Astrocyte (in vitro differentiated cells and primary cell): ENCODE measurements around the gene STAC2. TPM values are rescaled to one million over a fixed set of nuclear protein-coding genes. Genes with fewer than 3 reads are reported as not detected.

Experiments
- DNase-seq: peaks from one replicate; pipeline ENCODE4 v3.0.0-alpha.2; 2010; ENCODE audit warnings: low read depth
- FAIRE-seq: peaks from 2 replicates; lab custom pipeline; 2011; peaks lifted over from hg19 to GRCh38; lab: Jason Lieb, UNC
- H2AFZ ChIP-seq: 2 replicates; pipeline ENCODE4 v1.6.0; 2012; ENCODE audit warnings: low read depth, low read length, inconsistent platforms
- H3K27ac ChIP-seq: 2 replicates; pipeline ENCODE4 v1.5.1; 2011; ENCODE audit warnings: low read depth, low read length, inconsistent platforms
- H3K27me3 ChIP-seq: 2 replicates; pipeline ENCODE4 v1.6.0; 2011; ENCODE audit warnings: low read length, inconsistent platforms; ENCODE audit not compliant: insufficient read depth
- H3K36me3 ChIP-seq: 2 replicates; pipeline ENCODE4 v1.5.1; 2011; ENCODE audit warnings: low read length, inconsistent platforms; ENCODE audit not compliant: insufficient read depth
- H3K4me1 ChIP-seq: 2 replicates; pipeline ENCODE4 v1.5.1; 2011; ENCODE audit warnings: low read length, inconsistent platforms; ENCODE audit not compliant: insufficient read depth
- H3K4me2 ChIP-seq: 2 replicates; pipeline ENCODE4 v1.6.0; 2012; ENCODE audit warnings: low read length, inconsistent platforms
- H3K4me3 ChIP-seq: 2 replicates; pipeline ENCODE4 v1.5.1; 2011; ENCODE audit warnings: low read depth, mild to moderate bottlenecking, low read length, inconsistent platforms; ENCODE audit not compliant: insufficient read depth
- H3K79me2 ChIP-seq: 2 replicates; pipeline ENCODE4 v1.6.0; 2012; ENCODE audit warnings: mild to moderate bottlenecking, low read length, inconsistent platforms; ENCODE audit not compliant: insufficient read depth
- H3K9ac ChIP-seq: 2 replicates; pipeline ENCODE4 v1.6.0; 2012; ENCODE audit warnings: mild to moderate bottlenecking, low read length, inconsistent platforms
- H3K9me3 ChIP-seq: 2 replicates; pipeline ENCODE4 v1.5.1; 2012; ENCODE audit warnings: low read depth, mild to moderate bottlenecking, low read length, inconsistent platforms; ENCODE audit not compliant: insufficient read depth
- H4K20me1 ChIP-seq: 2 replicates; pipeline ENCODE4 v1.6.0; 2012; ENCODE audit warnings: low read length, inconsistent platforms; ENCODE audit not compliant: insufficient read depth
- H3K27ac Mint-ChIP-seq: one replicate; pipeline ENCODE4 v1.8.0; 2021; ENCODE audit warnings: mild to moderate bottlenecking, mixed read lengths; ENCODE audit not compliant: unreplicated experiment
- H3K27me3 Mint-ChIP-seq: one replicate; pipeline ENCODE4 v1.8.0; 2021; ENCODE audit warnings: low read depth, mixed read lengths; ENCODE audit not compliant: unreplicated experiment
- H3K36me3 Mint-ChIP-seq: one replicate; pipeline ENCODE4 v1.8.0; 2021; ENCODE audit warnings: low read depth, mixed read lengths; ENCODE audit not compliant: unreplicated experiment
- H3K4me1 Mint-ChIP-seq: one replicate; pipeline ENCODE4 v1.8.0; 2021; ENCODE audit warnings: low read depth, mixed read lengths; ENCODE audit not compliant: unreplicated experiment
- H3K4me3 Mint-ChIP-seq: one replicate; pipeline ENCODE4 v1.8.0; 2021; ENCODE audit warnings: mild to moderate bottlenecking, moderate library complexity, mixed read lengths; ENCODE audit not compliant: unreplicated experiment
- H3K9me3 Mint-ChIP-seq: one replicate; pipeline ENCODE4 v1.8.0; 2021; ENCODE audit warnings: mild to moderate bottlenecking, mixed read lengths; ENCODE audit not compliant: unreplicated experiment
- CTCF ChIP-seq: IDR thresholded peaks from 2 replicates; pipeline ENCODE4 v1.5.1; 2011; ENCODE audit warnings: low read depth, mild to moderate bottlenecking, inconsistent platforms, low read length, moderate library complexity; ENCODE audit not compliant: insufficient read depth
- EZH2 ChIP-seq: IDR thresholded peaks from 2 replicates; pipeline ENCODE4 v1.6.1; 2012; ENCODE audit warnings: mild to moderate bottlenecking, low read length, inconsistent platforms; ENCODE audit not compliant: insufficient read depth
- total RNA-seq: library from RNA; stranded (reverse); gene quantifications from 2 replicates; pipeline ENCODE4 v1.2.1, GENCODE V29; 2021

The STAC2 gene
- total RNA-seq, 1 donor from 2014 or later: not detected

GRCh38 chr17:39224778-39225307, 902 bp downstream of the STAC2 start:
- H3K27ac Mint-ChIP-seq: no peak overlapping the region
- H3K79me2 ChIP-seq: no peaks in the 10 kb centered on the region
- H3K4me2 ChIP-seq: peak overlapping the region; percentile 67
- H3K36me3 ChIP-seq: no peaks in the 10 kb centered on the region
- no peak overlapping the region for H3K27ac ChIP-seq
- H3K27me3 Mint-ChIP-seq: peaks cover 30% of the 10 kb centered on the region
- peaks cover 11% of the 10 kb centered on the region for H3K4me1 Mint-ChIP-seq
- H3K9me3 Mint-ChIP-seq: no peaks in the 10 kb centered on the region
- H3K4me1 ChIP-seq: peaks cover 14% of the 10 kb centered on the region
- H3K4me3 Mint-ChIP-seq: peak overlapping the region; percentile 50
- DNase-seq (no peak), FAIRE-seq (no peak)
- H3K4me3 ChIP-seq: no peak overlapping the region
- H4K20me1 ChIP-seq: no peaks in the 10 kb centered on the region
- no peaks in the 10 kb centered on the region for H3K36me3 Mint-ChIP-seq
- peaks cover 24% of the 10 kb centered on the region for H3K27me3 ChIP-seq
- H3K9me3 ChIP-seq: no peaks in the 10 kb centered on the region
- no peak overlapping the region for H3K9ac ChIP-seq
- TF ChIP-seq CTCF (no peak), EZH2 (peak; percentile 91)
- H2AFZ ChIP-seq: peak overlapping the region; percentile 11

- Mint-ChIP-seq H3K27ac (no peak overlapping the region), H3K27me3 (peaks cover 34% of the 10 kb centered on the region), H3K36me3 (no peaks in the 10 kb centered on the region), H3K4me3 (peak overlapping the region; percentile 54), H3K4me1 (peaks cover 5% of the 10 kb centered on the region), H3K9me3 (no peaks in the 10 kb centered on the region)
- no peak overlapping the region for H3K4me3 ChIP-seq
- H3K79me2 ChIP-seq: no peaks in the 10 kb centered on the region
- H3K27ac ChIP-seq: no peak overlapping the region
- no peak overlapping the region for H3K9ac ChIP-seq
- no peaks in the 10 kb centered on the region for H3K36me3 ChIP-seq
- H3K27me3 ChIP-seq: peaks cover 27% of the 10 kb centered on the region
- H3K9me3 ChIP-seq: no peaks in the 10 kb centered on the region
- no peaks in the 10 kb centered on the region for H4K20me1 ChIP-seq
- no peak overlapping the region for H2AFZ ChIP-seq
- TF ChIP-seq CTCF (no peak), EZH2 (no peak)
- DNase-seq: no peak
- peaks cover 8% of the 10 kb centered on the region for H3K4me1 ChIP-seq
- FAIRE-seq: no peak
- peak overlapping the region; percentile 67 for H3K4me2 ChIP-seq
These were observed 1.6 kb downstream of the STAC2 start for GRCh38 chr17:39223907-39224777.
